ENCODE results near the gene PADI2. TPM values are rescaled to one million over a fixed set of nuclear protein-coding genes. Genes with fewer than 3 reads are reported as not detected.

The PADI2 gene
- total RNA-seq, 1 experiment from 2014 or later = 27.7 TPM

DNA sequence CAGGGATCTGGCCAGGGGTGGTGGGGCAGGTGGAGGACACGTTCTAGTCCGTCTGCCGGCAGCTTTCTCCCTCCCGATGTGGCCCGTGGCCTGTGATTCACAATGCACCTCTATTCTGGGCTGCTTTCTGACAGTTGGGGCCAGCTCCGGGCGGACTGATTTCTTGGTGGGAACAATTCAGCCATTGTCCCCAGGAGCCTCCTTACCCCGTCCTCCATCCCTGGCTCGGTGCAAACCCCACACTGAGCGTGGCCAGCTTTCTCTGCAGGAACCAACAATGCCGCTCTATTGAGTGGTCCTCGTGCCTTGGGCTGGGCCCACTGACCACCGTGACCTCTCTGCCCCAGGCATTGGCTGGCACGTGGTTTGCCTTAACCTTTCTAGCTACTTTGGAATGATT, 29.7 kb downstream of the PADI2 start:
- Histone ChIP-seq H3K27me3 (replicated peaks; ENCODE audit: insufficient read depth, low read depth, low read length, poor library complexity) (no peaks in the 10 kb centered on the region), H3K36me3 (ENCODE audit: insufficient read depth, low read length, poor library complexity, severe bottlenecking) (no peaks in the 10 kb centered on the region), H3K27ac (ENCODE audit: low read depth, low read length, poor library complexity, severe bottlenecking) (no peak overlapping the region), H3K9me3 (ENCODE audit: low read depth, low read length, poor library complexity, severe bottlenecking) (no peaks in the 10 kb centered on the region), H3K4me3 (ENCODE audit: low read depth, low read length, poor library complexity, severe bottlenecking) (no peak overlapping the region), H3K4me1 (ENCODE audit: insufficient read depth, low read length, poor library complexity, severe bottlenecking) (no peaks in the 10 kb centered on the region)
- no TSS peak for BruUV-seq (replicated peaks)
- CTCF ChIA-PET = no interaction called here
- intact Hi-C loops (cut with micrococcal nuclease; ENCODE audit: unreplicated experiment) = no loop called here
- POLR2A ChIA-PET (ENCODE audit: low non-redundant PET) = no interaction called here
- TF ChIP-seq, protein P1, sequence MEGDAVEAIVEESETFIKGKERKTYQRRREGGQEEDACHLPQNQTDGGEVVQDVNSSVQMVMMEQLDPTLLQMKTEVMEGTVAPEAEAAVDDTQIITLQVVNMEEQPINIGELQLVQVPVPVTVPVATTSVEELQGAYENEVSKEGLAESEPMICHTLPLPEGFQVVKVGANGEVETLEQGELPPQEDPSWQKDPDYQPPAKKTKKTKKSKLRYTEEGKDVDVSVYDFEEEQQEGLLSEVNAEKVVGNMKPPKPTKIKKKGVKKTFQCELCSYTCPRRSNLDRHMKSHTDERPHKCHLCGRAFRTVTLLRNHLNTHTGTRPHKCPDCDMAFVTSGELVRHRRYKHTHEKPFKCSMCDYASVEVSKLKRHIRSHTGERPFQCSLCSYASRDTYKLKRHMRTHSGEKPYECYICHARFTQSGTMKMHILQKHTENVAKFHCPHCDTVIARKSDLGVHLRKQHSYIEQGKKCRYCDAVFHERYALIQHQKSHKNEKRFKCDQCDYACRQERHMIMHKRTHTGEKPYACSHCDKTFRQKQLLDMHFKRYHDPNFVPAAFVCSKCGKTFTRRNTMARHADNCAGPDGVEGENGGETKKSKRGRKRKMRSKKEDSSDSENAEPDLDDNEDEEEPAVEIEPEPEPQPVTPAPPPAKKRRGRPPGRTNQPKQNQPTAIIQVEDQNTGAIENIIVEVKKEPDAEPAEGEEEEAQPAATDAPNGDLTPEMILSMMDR (conservative IDR thresholded peaks at IDR 0.05; ENCODE audit: low read depth, low read length) = no peak
- TF ChIP-seq EZH2 (IDR thresholded peaks at IDR 0.05; ENCODE audit: borderline replicate concordance, low read depth, low read length, poor library complexity, severe bottlenecking) = no peak
- DNase-seq (ENCODE audit: low spot score) = no peak

DNA sequence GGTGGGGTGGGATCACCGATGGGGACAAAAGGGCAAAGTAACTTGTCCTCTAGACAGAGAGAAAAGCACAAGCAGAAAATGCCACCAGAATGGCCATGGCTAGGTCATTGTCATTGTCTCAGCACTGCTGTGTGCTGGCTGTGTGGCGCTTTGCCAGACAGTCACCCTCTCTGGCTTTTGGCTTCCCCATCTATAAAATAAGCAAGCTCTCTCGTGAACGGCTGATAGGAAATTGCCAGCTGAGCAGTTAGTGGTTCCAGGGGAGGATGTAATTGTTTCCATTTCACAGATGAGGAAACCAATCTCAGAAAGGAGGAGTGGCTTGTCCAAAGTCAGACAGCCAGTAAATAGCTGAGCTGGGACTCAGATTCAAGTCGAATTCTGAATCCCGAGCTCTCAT, 32.5 kb downstream of the PADI2 start:
- peak; percentile 45 for DNase-seq (ENCODE audit: low spot score)
- H3K27me3 ChIP-seq (replicated peaks; ENCODE audit: insufficient read depth, low read depth, low read length, poor library complexity) = no peaks in the 10 kb centered on the region
- H3K36me3 ChIP-seq (ENCODE audit: insufficient read depth, low read length, poor library complexity, severe bottlenecking) = no peaks in the 10 kb centered on the region
- intact Hi-C loops (cut with micrococcal nuclease; ENCODE audit: unreplicated experiment) = no loop called here
- POLR2A ChIA-PET (ENCODE audit: low non-redundant PET) = no interaction called here
- no peak for TF ChIP-seq EZH2 (IDR thresholded peaks at IDR 0.05; ENCODE audit: borderline replicate concordance, low read depth, low read length, poor library complexity, severe bottlenecking)
- TF ChIP-seq, protein P1 (conservative IDR thresholded peaks at IDR 0.05; ENCODE audit: low read depth, low read length) = no peak
- H3K27ac ChIP-seq (ENCODE audit: low read depth, low read length, poor library complexity, severe bottlenecking) = no peak overlapping the region
- no peaks in the 10 kb centered on the region for H3K9me3 ChIP-seq (ENCODE audit: low read depth, low read length, poor library complexity, severe bottlenecking)
- H3K4me1 ChIP-seq (ENCODE audit: insufficient read depth, low read length, poor library complexity, severe bottlenecking) = no peaks in the 10 kb centered on the region
- H3K4me3 ChIP-seq (ENCODE audit: low read depth, low read length, poor library complexity, severe bottlenecking) = no peak overlapping the region
- no TSS peak for BruUV-seq (replicated peaks)
- CTCF ChIA-PET = interaction anchor here (0.6 kb wide), 1 partner anchor 127 kb away, joined by 4 read pairs; no protein-coding TSS in a partner anchor

DNA sequence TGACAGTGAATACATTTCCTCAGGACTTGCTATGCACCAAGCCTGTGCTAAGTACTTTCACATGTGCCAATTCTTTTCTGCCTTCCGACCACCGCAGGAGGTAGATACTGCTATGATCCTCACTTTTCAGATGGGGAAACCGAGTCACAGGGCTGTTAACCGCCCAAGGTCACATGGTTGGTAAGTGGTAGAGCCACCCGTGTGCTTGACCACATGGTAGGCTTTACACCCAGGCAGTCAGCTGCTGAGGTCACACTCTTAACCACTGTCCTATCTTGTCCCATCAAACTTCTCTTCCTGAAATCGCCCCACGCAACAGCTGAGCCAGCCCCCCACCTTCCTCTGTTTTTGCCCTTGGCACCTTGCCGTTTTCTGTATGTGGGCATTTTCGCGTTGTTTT, 34.5 kb downstream of the PADI2 start:
- no TSS peak for BruUV-seq (replicated peaks)
- CTCF ChIA-PET = no interaction called here

More for the DNA sequence above, 34.5 kb downstream of the PADI2 start:
- POLR2A ChIA-PET (ENCODE audit: low non-redundant PET) = no interaction called here
- Histone ChIP-seq H3K36me3 (ENCODE audit: insufficient read depth, low read length, poor library complexity, severe bottlenecking) (peaks cover 4% of the 10 kb centered on the region), H3K27ac (ENCODE audit: low read depth, low read length, poor library complexity, severe bottlenecking) (no peak overlapping the region), H3K4me3 (ENCODE audit: low read depth, low read length, poor library complexity, severe bottlenecking) (no peak overlapping the region), H3K27me3 (replicated peaks; ENCODE audit: insufficient read depth, low read depth, low read length, poor library complexity) (no peaks in the 10 kb centered on the region), H3K9me3 (ENCODE audit: low read depth, low read length, poor library complexity, severe bottlenecking) (no peaks in the 10 kb centered on the region), H3K4me1 (ENCODE audit: insufficient read depth, low read length, poor library complexity, severe bottlenecking) (no peaks in the 10 kb centered on the region)
- DNase-seq (ENCODE audit: low spot score) = no peak
- TF ChIP-seq, protein P1 (conservative IDR thresholded peaks at IDR 0.05; ENCODE audit: low read depth, low read length) = no peak
- no peak for TF ChIP-seq EZH2 (IDR thresholded peaks at IDR 0.05; ENCODE audit: borderline replicate concordance, low read depth, low read length, poor library complexity, severe bottlenecking)
- intact Hi-C loops (cut with micrococcal nuclease; ENCODE audit: unreplicated experiment) = no loop called here
